AG09319 (cell line): Measurements from ENCODE around the gene PITPNC1.

Experiments
- DNase-seq: peaks from one replicate; pipeline ENCODE4 v3.0.0-alpha.2; 2010; ENCODE audit warnings: low read depth; ENCODE audit errors: extremely low read depth
- CTCF ChIP-seq: IDR thresholded peaks from 2 replicates; pipeline ENCODE4 v1.5.1; 2011; ENCODE audit warnings: low read depth, mild to moderate bottlenecking, inconsistent platforms, low read length, moderate library complexity

The PITPNC1 gene

GRCh38 chr17:67364847-67365737, 12.0 kb upstream of the PITPNC1 start:
- TF ChIP-seq CTCF = no peak
- no peak for DNase-seq

- TF ChIP-seq CTCF = no peak
- no peak for DNase-seq
Observed at GRCh38 chr17:67365738-67366192, 11.3 kb upstream of the PITPNC1 start.

GRCh38 chr17:67366193-67367157, 10.6 kb upstream of the PITPNC1 start, which contains the start of gene PSMD12:
TSS of gene PSMD12 (minus strand) at chr17:67366577. CDS start at chr17:67366519, 58 bp downstream.
- DNase-seq = peak; percentile 76
- no peak for TF ChIP-seq CTCF

GRCh38 chr17:67369676-67370075, 7.4 kb upstream of the PITPNC1 start:
- no peak for TF ChIP-seq CTCF
- DNase-seq = no peak

- no peak for TF ChIP-seq CTCF
- no peak for DNase-seq
Observed at GRCh38 chr17:67372751-67373150, 4.3 kb upstream of the PITPNC1 start.

GRCh38 chr17:67374329-67375053, 2.6 kb upstream of the PITPNC1 start:
- TF ChIP-seq CTCF = peak; percentile 85
- DNase-seq = peak; percentile 70
